GM08714 (cell line): Measurements from ENCODE around the gene HACD1.
"Not testable (repeated sequence)": the region's sequence is repeated elsewhere in the genome, so short reads cannot be mapped to it uniquely, and the experiment has no call there.

Experiments
- H3K4me3 ChIP-seq: fragments of 200-500 bp; sonication (Bioruptor generic); 2 replicates; pipeline ENCODE4 v1.5.1; 2014; ENCODE audit warnings: mild to moderate bottlenecking, low read length, inconsistent platforms
- ZNF274 ChIP-seq: IDR thresholded peaks from 2 replicates; pipeline ENCODE4 v1.6.1; 2012; ENCODE audit warnings: mild to moderate bottlenecking, low read depth, low read length

The HACD1 gene

GRCh38 chr10:17616403-17617030, 657 bp downstream of the HACD1 start:
- TF ChIP-seq ZNF274, result no peak
- peak overlapping the region; percentile 82 for H3K4me3 ChIP-seq

- no peak overlapping the region for H3K4me3 ChIP-seq
- TF ChIP-seq ZNF274, result no peak
Measured at GRCh38 chr10:17609523-17610079, 7.6 kb downstream of the HACD1 start.

DNA sequence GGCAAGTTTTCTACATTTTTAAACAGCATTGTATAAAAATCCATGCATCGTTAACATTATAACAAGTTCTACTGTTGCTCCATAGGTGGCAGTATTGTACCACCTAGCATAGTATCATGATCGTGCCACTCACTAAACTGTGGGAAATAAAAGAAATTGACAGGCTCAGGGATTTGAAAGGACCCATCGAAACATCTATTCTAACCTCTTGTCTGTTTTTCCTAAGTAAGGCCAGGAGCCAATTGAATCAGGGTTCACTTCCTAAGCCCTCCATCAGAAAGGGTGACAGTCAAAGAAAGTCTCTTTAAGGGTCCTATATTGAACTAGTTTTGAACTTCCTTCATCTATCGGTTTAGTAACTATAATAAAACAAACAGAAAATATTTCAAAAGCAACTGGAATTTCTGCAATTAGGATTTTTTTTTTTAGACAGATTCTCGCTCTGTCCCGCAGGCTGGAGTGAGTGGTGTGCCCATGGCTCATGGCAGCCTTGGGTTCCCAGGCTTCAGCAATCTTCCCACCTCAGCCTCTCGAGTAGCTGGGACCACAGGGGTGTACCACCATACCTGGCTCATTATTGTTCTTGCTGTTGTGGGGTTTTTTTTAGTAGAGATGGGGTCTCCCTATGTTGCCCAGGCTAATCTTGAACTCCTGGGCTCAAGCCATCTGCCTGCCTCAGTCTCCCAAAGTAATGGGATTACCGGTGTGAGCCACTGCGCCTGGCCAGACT, 9.4 kb downstream of the HACD1 start:
- no peak for TF ChIP-seq ZNF274
- no peak overlapping the region for H3K4me3 ChIP-seq

- no peak for TF ChIP-seq ZNF274
- no peak overlapping the region for H3K4me3 ChIP-seq
Measured at GRCh38 chr10:17607060-17607459, 10.1 kb downstream of the HACD1 start.

DNA sequence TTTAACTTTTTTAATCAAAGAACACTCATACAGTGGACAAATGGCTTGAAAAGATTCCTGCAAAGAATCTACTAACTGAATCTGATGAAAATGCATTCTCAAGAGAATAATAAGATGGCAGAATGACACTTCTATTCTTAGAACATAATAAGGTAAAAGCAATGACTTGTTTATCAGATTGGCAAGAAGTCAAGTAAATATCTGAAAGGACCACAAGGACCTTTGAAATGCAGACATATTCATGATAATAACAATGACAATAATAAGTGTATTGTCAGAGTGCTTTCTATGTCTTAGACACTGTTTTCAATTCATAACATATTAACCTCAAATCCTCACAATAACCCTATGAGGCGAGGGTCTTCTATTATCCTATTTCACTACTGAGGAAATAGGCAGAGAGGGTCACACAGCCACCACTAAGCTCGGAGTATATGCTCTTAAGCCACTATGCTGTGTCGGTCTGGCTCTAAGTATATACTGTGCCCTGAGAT, 10.6 kb downstream of the HACD1 start:
- H3K4me3 ChIP-seq, result no peak overlapping the region
- TF ChIP-seq ZNF274, result no peak

DNA sequence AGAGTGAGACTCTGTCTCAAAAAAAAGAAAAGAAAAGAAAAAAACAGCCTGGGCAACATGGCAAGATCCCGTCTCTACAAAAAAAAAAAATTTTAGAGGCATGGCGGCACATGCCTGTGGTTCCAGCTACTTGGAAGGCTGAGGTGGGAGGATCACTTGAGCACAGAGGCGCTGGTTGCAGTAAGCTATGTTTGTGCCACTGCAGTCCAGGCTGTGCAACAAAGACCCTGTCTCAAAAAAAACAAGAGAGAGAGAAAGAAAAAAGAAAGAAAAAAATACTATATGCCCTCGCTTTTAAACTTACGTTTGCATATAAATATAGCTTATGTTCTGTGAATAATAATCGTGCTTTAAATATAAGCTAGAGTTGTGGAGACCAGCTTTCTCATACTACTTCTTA, 11.2 kb downstream of the HACD1 start:
- no peak overlapping the region for H3K4me3 ChIP-seq
- TF ChIP-seq ZNF274, result no peak

DNA sequence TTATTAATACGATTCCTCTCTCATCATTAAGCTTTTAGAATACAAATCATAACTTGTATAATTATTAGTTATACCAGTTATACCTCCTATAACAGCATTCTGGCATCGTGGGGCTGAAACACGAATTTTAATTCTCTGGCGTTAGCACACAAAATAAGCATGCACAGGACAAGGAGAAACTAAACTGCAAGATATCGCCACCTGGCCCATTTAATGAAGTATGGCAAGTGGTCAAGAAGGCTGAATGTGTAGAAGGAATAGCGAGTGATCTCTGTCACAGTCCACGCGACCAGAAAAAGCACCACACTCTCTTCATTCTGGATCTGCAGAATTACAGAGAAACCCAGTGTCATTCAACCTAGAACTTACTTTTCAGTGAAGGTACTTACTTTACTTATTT, 18.1 kb downstream of the HACD1 start:
- TF ChIP-seq ZNF274, result no peak
- no peak overlapping the region for H3K4me3 ChIP-seq

- TF ChIP-seq ZNF274, result no peak
- H3K4me3 ChIP-seq, result no peak overlapping the region
Measured at GRCh38 chr10:17597386-17597785, 19.8 kb downstream of the HACD1 start.

DNA sequence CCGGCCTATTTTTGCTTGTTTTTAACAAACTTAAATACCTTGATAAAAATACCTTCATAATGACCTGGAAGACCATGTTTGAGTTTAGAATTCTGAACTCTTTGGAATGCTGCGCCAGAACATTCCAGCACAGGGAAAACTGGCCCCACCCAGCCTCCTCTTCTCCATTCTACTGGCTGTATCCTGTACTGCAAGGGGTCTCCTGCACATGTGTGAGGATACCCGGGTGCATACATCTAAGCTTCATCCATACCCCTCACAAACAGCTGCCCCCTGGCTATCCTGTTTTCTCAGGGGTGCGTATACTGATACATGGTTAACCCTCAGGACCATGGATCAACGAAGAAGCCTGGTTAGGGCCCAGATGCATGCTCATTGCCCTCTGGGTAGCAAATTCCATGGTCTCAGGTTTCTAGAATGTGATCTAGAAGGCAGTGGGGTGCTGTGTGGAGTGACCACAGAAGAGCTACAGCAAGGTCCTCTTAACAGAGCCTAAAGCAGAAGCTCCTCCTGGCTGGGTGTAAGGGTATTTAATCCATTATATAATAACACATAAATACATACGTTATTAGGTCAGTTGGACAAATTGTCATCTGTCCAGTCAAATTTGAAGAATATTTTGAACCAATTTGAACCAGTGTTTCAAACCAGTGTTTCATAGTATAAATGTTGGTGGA, 26.1 kb downstream of the HACD1 start:
- H3K4me3 ChIP-seq, result no peak overlapping the region
- no peak for TF ChIP-seq ZNF274

- H3K4me3 ChIP-seq, result not testable (repeated sequence)
Measured at GRCh38 chr10:17589316-17589715, 27.9 kb downstream of the HACD1 start.

GRCh38 chr10:17588420-17588819, 28.8 kb downstream of the HACD1 start:
- no peak overlapping the region for H3K4me3 ChIP-seq
- no peak for TF ChIP-seq ZNF274

DNA sequence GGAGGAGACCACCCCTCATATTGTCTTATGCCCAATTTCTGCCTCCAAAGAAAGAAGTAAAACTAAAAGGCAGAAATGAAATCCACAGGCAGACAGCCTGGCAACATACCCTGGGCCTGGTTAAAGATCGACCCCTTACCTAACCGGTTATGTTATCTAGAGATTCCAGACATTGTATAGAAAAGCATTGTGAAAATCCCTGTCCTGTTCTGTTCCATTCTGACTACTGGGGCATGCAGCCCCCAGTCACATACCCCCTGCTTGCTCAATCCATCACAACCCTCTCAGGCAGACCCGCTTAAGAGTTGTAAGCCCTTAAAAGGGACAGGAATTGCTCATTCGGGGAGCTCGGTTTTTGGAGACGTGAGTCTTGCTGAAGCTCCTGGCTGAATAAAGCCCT, 29.9 kb downstream of the HACD1 start:
- not testable (repeated sequence) for H3K4me3 ChIP-seq

- H3K4me3 ChIP-seq, result no peak overlapping the region
- TF ChIP-seq ZNF274, result no peak
Measured at GRCh38 chr10:17586821-17587234, 30.3 kb downstream of the HACD1 start.

DNA sequence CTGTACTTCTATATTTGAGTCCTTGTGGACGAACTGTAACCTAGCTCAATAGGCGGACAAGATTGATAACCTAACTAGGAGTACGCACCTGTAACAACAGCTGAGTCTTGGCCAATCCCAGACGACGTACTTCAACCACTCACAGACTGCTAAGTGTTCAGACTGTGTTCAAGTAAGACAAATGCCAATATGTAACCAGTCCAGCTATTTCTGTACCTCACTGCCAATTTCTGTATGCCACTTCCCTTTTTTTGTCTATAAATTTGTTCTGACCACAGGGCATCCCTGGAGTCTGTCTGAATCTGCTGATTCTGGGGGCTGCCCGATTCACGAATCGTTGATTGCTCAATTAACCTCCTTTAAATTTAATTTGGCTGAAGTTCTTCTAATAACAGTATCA, 32.2 kb downstream of the HACD1 start:
- no peak for TF ChIP-seq ZNF274
- peak overlapping the region; percentile 25; the same call in 1 of the 2 replicates for H3K4me3 ChIP-seq

DNA sequence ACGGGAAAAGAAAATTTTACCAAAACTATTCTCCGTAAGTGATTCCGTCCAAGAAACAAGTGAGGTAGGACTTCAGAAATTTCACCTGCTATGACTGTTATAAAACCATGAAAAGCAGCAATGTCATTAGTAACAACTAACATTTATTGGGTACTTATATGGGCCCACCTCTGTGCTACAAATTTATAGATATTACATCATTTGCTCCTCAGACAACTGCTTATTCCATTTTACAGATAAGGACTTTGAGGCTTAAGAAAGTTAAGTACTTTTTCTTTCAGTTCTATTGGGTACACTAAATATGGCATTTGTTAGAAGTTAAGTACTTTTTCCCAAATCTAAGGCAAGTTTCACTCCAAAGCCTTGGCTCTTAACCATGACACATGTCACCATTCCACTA, 36.3 kb downstream of the HACD1 start:
- TF ChIP-seq ZNF274, result no peak
- no peak overlapping the region for H3K4me3 ChIP-seq
